ENCODE data around the gene ACTL7B. TPM values are rescaled to one million over a fixed set of nuclear protein-coding genes. Genes with fewer than 3 reads are reported as not detected.

Gene ACTL7B
- total RNA-seq, 1 experiment from 2014 or later: not detected

Other genes starting within 250 kb of the ACTL7B start
- gene ACTL7A, start 6.3 kb upstream of the ACTL7B start, total RNA-seq (2021): not detected in 3 replicates
- gene ELP1, start 78.1 kb upstream of the ACTL7B start, total RNA-seq (2021): 27.9 to 30.5 TPM (median 29.0 TPM) in 3 replicates
- gene ABITRAM, start 78.4 kb upstream of the ACTL7B start, total RNA-seq (2021): 4.6 to 6.5 TPM (median 6.0 TPM) in 3 replicates
- gene CTNNAL1, start 157.5 kb upstream of the ACTL7B start, total RNA-seq (2021): 50.7 to 54.3 TPM (median 53.1 TPM) in 3 replicates